Thyroid gland (tissue), 4 donors: ENCODE data around the gene ITFG1.

ENCODE experiments used
- CTCF ChIP-seq, 6 experiments: fragments of 200-600 bp in 3 of 6; fragments of 450-650 bp in 3 of 6; sonication (generic) in 3 of 6; IDR thresholded peaks; one replicate each; pipeline ENCODE4 v1.5.1; 2016 to 2019; ENCODE audit warnings: antibody characterized with exemption in 6 of 6, mild to moderate bottlenecking in 2 of 6, inconsistent platforms in 1 of 6, moderate library complexity in 1 of 6
- POLR2A ChIP-seq, 2 donors: fragments of 450-650 bp; IDR thresholded peaks; one replicate each; pipeline ENCODE4 v1.6.1; 2017; ENCODE audit warnings: antibody characterized with exemption in 2 of 2, mild to moderate bottlenecking in 2 of 2, moderate library complexity in 1 of 2

- TF ChIP-seq CTCF (IDR thresholded peaks at IDR 0.05): no peak
- no peak for TF ChIP-seq POLR2A (IDR thresholded peaks at IDR 0.05)
Measured at GRCh38 chr16:47262938-47263337, 197.9 kb downstream of the ITFG1 start.
